HG02759 (cell line): ENCODE measurements around the gene LRR1.
A peak's percentile ranks its signal among the peaks of the same experiment; 100 is the strongest.
"Not testable (repeated sequence)": the region's sequence is repeated elsewhere in the genome, so short reads cannot be mapped to it uniquely, and the experiment has no call there.

Experiments
- ATAC-seq: cut with Tn5 transposase; IDR thresholded peaks from one replicate; pipeline ENCODE4 v1.9.1; 2021; ENCODE audit warnings: mild to moderate bottlenecking, moderate library complexity; ENCODE audit not compliant: unreplicated experiment

Gene LRR1

GRCh38 chr14:49585803-49586672 lies 12.7 kb upstream of the LRR1 start, which contains the start of gene RPS29:
TSS of gene RPS29 (minus strand) at chr14:49586380. CDS start at chr14:49586346, 34 bp downstream.
- peak; percentile 86 for ATAC-seq

- ATAC-seq: peak; percentile 29
Observed at GRCh38 chr14:49586673-49587460, 11.9 kb upstream of the LRR1 start.

GRCh38 chr14:49589387-49589786 lies 9.4 kb upstream of the LRR1 start:
- ATAC-seq: no peak

- no peak for ATAC-seq
Observed at GRCh38 chr14:49593016-49593415, 5.7 kb upstream of the LRR1 start.

GRCh38 chr14:49594347-49595091 lies 4.2 kb upstream of the LRR1 start:
- peak; percentile 31 for ATAC-seq

- no peak for ATAC-seq
Observed at GRCh38 chr14:49598189-49598484, 603 bp upstream of the LRR1 start.

- no peak for ATAC-seq
Observed at GRCh38 chr14:49607583-49607982, 8.8 kb downstream of the LRR1 start.

- ATAC-seq: no peak
Observed at GRCh38 chr14:49612251-49612650, 13.5 kb downstream of the LRR1 start.

GRCh38 chr14:49612671-49613070 lies 13.9 kb downstream of the LRR1 start:
- ATAC-seq: no peak

GRCh38 chr14:49614196-49614595 lies 15.5 kb downstream of the LRR1 start:
- no peak for ATAC-seq

GRCh38 chr14:49615776-49616175 lies 17.0 kb downstream of the LRR1 start:
- ATAC-seq: no peak

- no peak for ATAC-seq
Observed at GRCh38 chr14:49617852-49618519, 19.2 kb downstream of the LRR1 start.

- ATAC-seq: not testable (repeated sequence)
Observed at GRCh38 chr14:49619273-49619672, 20.5 kb downstream of the LRR1 start.

- no peak for ATAC-seq
Observed at GRCh38 chr14:49619730-49620129, 21.0 kb downstream of the LRR1 start.

- peak; percentile 96 for ATAC-seq
Observed at GRCh38 chr14:49620182-49621113, 21.7 kb downstream of the LRR1 start, which contains the start of the genes MGAT2 and RPL36AL. TSS of gene MGAT2 (plus strand) at chr14:49620799. CDS start at chr14:49621269, 470 bp downstream. TSS of gene RPL36AL (minus strand) at chr14:49620626. CDS start at chr14:49619104, 1,522 bp downstream.

- ATAC-seq: peak; percentile 37
Observed at GRCh38 chr14:49621114-49621881, 22.6 kb downstream of the LRR1 start.

GRCh38 chr14:49622022-49622607 lies 23.4 kb downstream of the LRR1 start:
- no peak for ATAC-seq

- ATAC-seq: no peak
Observed at GRCh38 chr14:49623387-49623786, 24.6 kb downstream of the LRR1 start.
